K562 (cell line): ENCODE results near the gene ZNF239. TPM values are rescaled to one million over a fixed set of nuclear protein-coding genes. Genes with fewer than 3 reads are reported as not detected.
A peak's percentile ranks its signal among the peaks of the same experiment; 100 is the strongest.

Experiments used
- ATAC-seq: fragments of 200-7000 bp; cut with Tn5 transposase; 3 replicates; pipeline ENCODE4 v1.9.1; 2020; ENCODE audit warnings: moderate library complexity
- BruUV-seq: library from RNA; stranded (reverse); fragments of 400-500 nt; replicated peaks from 2 replicates; lab custom pipeline; 2021; lab: Mats Ljungman, UMichigan
- CTCF ChIA-PET: fragments of 300-600 bp; formaldehyde crosslinking; extraction: SDS; loops from one replicate; lab custom pipeline; 2021; ENCODE audit warnings: low intra/inter-chr PET ratio; lab: Yijun Ruan, JAX
- POLR2A ChIA-PET: fragments of 300-600, 350-650 bp; sonication (Branson Sonifier 250); formaldehyde crosslinking; extraction: SDS; loops from one replicate; lab custom pipeline; 2021; ENCODE audit warnings: antibody characterized with exemption, inconsistent platforms; lab: Yijun Ruan, JAX
- DNase-seq, 4 experiments: peaks; one replicate each; pipeline versions ENCODE4 v3.0.0 to v3.0.0-alpha.2; 2011 to 2018; ENCODE audit warnings: low spot score in 3 of 4, mixed read lengths in 3 of 4; ENCODE audit errors: extremely low read depth in 1 of 4
- FAIRE-seq: peaks from 2 replicates; lab custom pipeline; 2011; peaks lifted over from hg19 to GRCh38; lab: Jason Lieb, UNC
- H2AFZ ChIP-seq: 2 replicates; pipeline ENCODE4 v1.6.0; 2011; ENCODE audit warnings: low read depth, low read length, control low read depth, inconsistent platforms
- H3K27ac ChIP-seq: fragments of 200-600 bp; 3 replicates; pipeline ENCODE4 v1.8.0; 2011; ENCODE audit warnings: low read depth, mild to moderate bottlenecking, control low read depth, inconsistent platforms, low read length, moderate library complexity, mixed read lengths; ENCODE audit errors: extremely low read depth
- H3K27me3 ChIP-seq, 2 experiments: fragments of 300-600 bp in 1 of 2; 2 replicates in 1 of 2; 3 replicates in 1 of 2; pipeline versions ENCODE4 v1.6.0 to v1.8.0; 2011; ENCODE audit warnings: inconsistent platforms in 2 of 2, low read length in 2 of 2, mild to moderate bottlenecking in 1 of 2, mixed read lengths in 1 of 2, moderate library complexity in 1 of 2; ENCODE audit not compliant: control insufficient read depth in 2 of 2, insufficient read depth in 2 of 2
- H3K36me3 ChIP-seq: fragments of 300-600 bp; 3 replicates; pipeline ENCODE4 v1.8.0; 2011; ENCODE audit warnings: mild to moderate bottlenecking, low read length, inconsistent platforms; ENCODE audit not compliant: control insufficient read depth, insufficient read depth
- H3K4me1 ChIP-seq, 2 experiments: fragments of 200-600 bp in 1 of 2; replicated peaks in 1 of 2; 2 replicates in 1 of 2; 3 replicates in 1 of 2; pipeline versions ENCODE4 v1.5.1 to v1.8.0; 2011; ENCODE audit warnings: inconsistent platforms in 2 of 2, low read length in 2 of 2, mild to moderate bottlenecking in 1 of 2, mixed read lengths in 1 of 2, moderate library complexity in 1 of 2; ENCODE audit not compliant: control insufficient read depth in 2 of 2, insufficient read depth in 2 of 2
- H3K4me2 ChIP-seq: 2 replicates; pipeline ENCODE4 v1.6.1; 2011; ENCODE audit warnings: low read length, control low read depth, inconsistent platforms, mixed read lengths; ENCODE audit not compliant: insufficient read depth
- H3K4me3 ChIP-seq: fragments of 200-600 bp; sonication (generic), shearing (Covaris generic); 2 replicates; pipeline ENCODE4 v1.5.1; 2016; ENCODE audit warnings: control low read depth, inconsistent platforms
- H3K79me2 ChIP-seq: fragments of 200-600 bp; 3 replicates; pipeline ENCODE4 v1.8.0; 2011; ENCODE audit warnings: low read length, inconsistent platforms; ENCODE audit not compliant: control insufficient read depth, insufficient read depth
- H3K9ac ChIP-seq, 2 experiments: 2 replicates each; pipeline versions ENCODE4 v1.6.0 to v1.6.1; 2011; ENCODE audit warnings: low read depth in 2 of 2, low read length in 2 of 2, control low read depth in 1 of 2, inconsistent platforms in 1 of 2, mild to moderate bottlenecking in 1 of 2, mixed read lengths in 1 of 2; ENCODE audit not compliant: insufficient read depth in 1 of 2
- H3K9me1 ChIP-seq: one replicate; pipeline ENCODE4 v1.6.0; 2011; ENCODE audit warnings: inconsistent platforms, mild to moderate bottlenecking, low read length, moderate library complexity; ENCODE audit not compliant: control insufficient read depth, insufficient read depth
- H3K9me3 ChIP-seq: replicated peaks from 2 replicates; pipeline ENCODE4 v1.5.1; 2011; ENCODE audit warnings: low read depth, low read length, inconsistent platforms; ENCODE audit not compliant: control insufficient read depth, insufficient read depth
- H4K20me1 ChIP-seq: replicated peaks from 2 replicates; pipeline ENCODE4 v1.6.1; 2011; ENCODE audit warnings: low read length, inconsistent platforms, mixed read lengths; ENCODE audit not compliant: control insufficient read depth, insufficient read depth
- CBX3 ChIP-seq, 2 experiments: IDR thresholded peaks; 1 replicate in 1 of 2; 2 replicates in 1 of 2; pipeline ENCODE4 v1.6.1; 2012; ENCODE audit warnings: inconsistent platforms in 2 of 2, low read length in 2 of 2, borderline replicate concordance in 1 of 2, control low read depth in 1 of 2
- CTBP1 ChIP-seq: fragments of 450-650 bp; IDR thresholded peaks from 2 replicates; pipeline ENCODE4 v1.6.1; 2016; ENCODE audit warnings: borderline replicate concordance
- CXXC5 ChIP-seq: fragments of 250-450 bp; sonication (Bioruptor Pico); IDR thresholded peaks from 2 replicates; pipeline ENCODE4 v1.8.0; 2022; ENCODE audit warnings: inconsistent platforms, mild to moderate bottlenecking, moderate library complexity
- HNRNPLL ChIP-seq: fragments of 200-400 bp; formaldehyde crosslinking; IDR thresholded peaks from 2 replicates; pipeline ENCODE4 v1.6.1; 2017; ENCODE audit warnings: low read length, low read depth, mild to moderate bottlenecking; ENCODE audit not compliant: poor library complexity, severe bottlenecking
- MAFF ChIP-seq: IDR thresholded peaks from 2 replicates; pipeline ENCODE4 v1.6.1; 2012; ENCODE audit warnings: low read length, improper control_type of control experiment
- NEUROD1 ChIP-seq: fragments of 150-350 bp; IDR thresholded peaks from 2 replicates; pipeline ENCODE4 v1.6.1; 2014; ENCODE audit warnings: borderline replicate concordance, low read length, low read depth; ENCODE audit not compliant: partially characterized antibody
- NR2C1 ChIP-seq, 2 experiments: fragments of 450-650 bp; IDR thresholded peaks; 2 replicates each; pipeline ENCODE4 v1.6.1; 2017; ENCODE audit warnings: mild to moderate bottlenecking in 2 of 2, antibody characterized with exemption in 1 of 2, inconsistent platforms in 1 of 2, missing compliant biosample characterization in 1 of 2, missing genetic modification characterization in 1 of 2
- STAT6 ChIP-seq: sonication (generic); formaldehyde crosslinking; IDR thresholded peaks from 2 replicates; pipeline ENCODE4 v1.8.1; 2023; ENCODE audit warnings: mild to moderate bottlenecking, missing genetic modification reagents
- TEAD4 ChIP-seq, 2 experiments: sonication (generic) in 1 of 2; formaldehyde crosslinking in 1 of 2; IDR thresholded peaks; 2 replicates each; pipeline versions ENCODE4 v1.6.1 to v1.8.0; 2012 to 2022; ENCODE audit warnings: borderline replicate concordance in 1 of 2, inconsistent platforms in 1 of 2, low read length in 1 of 2, mild to moderate bottlenecking in 1 of 2, missing genetic modification reagents in 1 of 2
- XRCC3 ChIP-seq: fragments of 450-650 bp; IDR thresholded peaks from 2 replicates; pipeline ENCODE4 v1.6.1; 2017; ENCODE audit warnings: mild to moderate bottlenecking, moderate library complexity
- ZNF184 ChIP-seq: sonication (generic); formaldehyde crosslinking; IDR thresholded peaks from 2 replicates; pipeline ENCODE4 v1.5.0; 2020; ENCODE audit warnings: missing genetic modification reagents
- ZNF263 ChIP-seq: sonication (generic); formaldehyde crosslinking; IDR thresholded peaks from 2 replicates; pipeline ENCODE4 v1.8.0; 2022; ENCODE audit warnings: mild to moderate bottlenecking, missing genetic modification reagents, borderline replicate concordance
- ZNF274 ChIP-seq: IDR thresholded peaks from 2 replicates; pipeline ENCODE4 v1.6.1; 2011; ENCODE audit warnings: low read depth, mild to moderate bottlenecking, low read length, moderate library complexity, borderline replicate concordance
- ZNF507 ChIP-seq: conservative IDR thresholded peaks from 2 replicates; pipeline ENCODE4 v1.6.1; 2017; ENCODE audit warnings: missing genetic modification characterization, missing compliant biosample characterization
- ZNF512 ChIP-seq: IDR thresholded peaks from 2 replicates; pipeline ENCODE4 v1.6.1; 2016; ENCODE audit warnings: missing genetic modification characterization, missing compliant biosample characterization
- WGBS: fragments of 100-300 bp; shearing (Covaris generic); methylation state at CpG from one replicate; pipeline ENCODE4 v1.1.6; 2016; ENCODE audit warnings: low coverage, mixed read lengths; ENCODE audit not compliant: insufficient coverage; ENCODE audit errors: missing lambda C conversion rate; 5-methylcytosine and 5-hydroxymethylcytosine counted together
- in situ Hi-C: fragments of 300-500 bp; cut with MboI; formaldehyde crosslinking; loops from 4 replicates; pipeline ENCODE4 v1.15.0; 2018; ENCODE audit warnings: inconsistent platforms, mixed read lengths
- intact Hi-C: fragments of 100-400 bp; cut with micrococcal nuclease; formaldehyde crosslinking; loops from 2 replicates; pipeline ENCODE4 v1.14.2; 2022
- polyA plus RNA-seq, 8 experiments: library from polyadenylated mRNA; depleted of rRNA in 4 of 8; stranded (reverse) in 5 of 8; unstranded in 3 of 8; fragments of >200 nt; fragmentation: Nextera tagmentation in 2 of 8; fragmentation: Illumina TruSeq in 1 of 8; extraction: Ambion mirVana in 2 of 8; extraction: Trizol in 1 of 8; gene quantifications; 2 replicates each; pipeline versions ENCODE4 v1.2.1 to v1.2.3, GENCODE V29; 2011 to 2014; ENCODE audit warnings: inconsistent platforms in 1 of 8, missing spikeins in 1 of 8
- total RNA-seq, 7 experiments: library from RNA; depleted of rRNA in 6 of 7; stranded (reverse); fragments of >200 nt in 6 of 7; fragmentation: Illumina TruSeq in 2 of 7; extraction: Trizol in 2 of 7; gene quantifications; 2 replicates each; pipeline versions ENCODE4 v1.2.1 to v1.2.3, GENCODE V29; 2011 to 2021; ENCODE audit warnings: low replicate concordance in 1 of 7
- TF ChIP-seq, protein P1 (sequence below): IDR thresholded peaks from 2 replicates; pipeline ENCODE4 v1.6.1; 2014; ENCODE audit warnings: antibody characterized with exemption

The ZNF239 gene
- total and polyA plus RNA-seq, 9 of the 15 experiments (the other 6 are each of a cell fraction or from before 2014, with no cell fraction given), result 13.7 to 26.7 (median 23.4) TPM

GRCh38 chr10:43616697-43617370, 42.4 kb upstream of the ZNF239 start:
- Histone ChIP-seq H3K4me2 (no peak overlapping the region), H3K9ac (no peak overlapping the region), H4K20me1 (no peaks in the 10 kb centered on the region), H3K9me3 (peaks cover 27% of the 10 kb centered on the region), H3K4me3 (no peak overlapping the region), H3K27ac (no peak overlapping the region), H3K9me1 (no peaks in the 10 kb centered on the region), H3K36me3 (peaks cover 49% of the 10 kb centered on the region), H3K79me2 (no peaks in the 10 kb centered on the region; the same call in 2 of the 3 replicates), H3K4me1 (no peaks in the 10 kb centered on the region), H3K27me3 (no peaks in the 10 kb centered on the region), H2AFZ (no peak overlapping the region)
- BruUV-seq, result TSS peak; percentile 24
- in situ Hi-C loops, result no loop called here
- WGBS, result 94% methylated on average over 6 of the region's 6 CpGs
- FAIRE-seq (no peak), ATAC-seq (no peak), DNase-seq (no peak)
- CTCF ChIA-PET, result no interaction called here
- POLR2A ChIA-PET, result no interaction called here
- intact Hi-C loops, result no loop called here
- 0 out of 2 replicates have a peak, but pooled peaks have one; percentile 3 for TF ChIP-seq XRCC3
- TF ChIP-seq NR2C1 (IDR thresholded peaks at IDR 0.05), result no peak
- no peak for TF ChIP-seq NR2C1 (tag; IDR thresholded peaks at IDR 0.05)
- no peak for TF ChIP-seq ZNF512
- TF ChIP-seq CTBP1, result no peak
- peak in 1 of 2 experiments; percentile 61; a peak in 1 of 3 replicates for TF ChIP-seq CBX3 (IDR thresholded peaks at IDR 0.05; ENCODE audit: borderline replicate concordance in 1 of 2, low read length in 2 of 2)
- TF ChIP-seq ZNF507, result no peak
- TF ChIP-seq TEAD4 (IDR thresholded peaks at IDR 0.05; ENCODE audit: low read length), result peak; percentile 7; the same call in 1 of the 2 replicates
- no peak for TF ChIP-seq TEAD4 (CRISPR knock-in tag; IDR thresholded peaks at IDR 0.05; ENCODE audit: borderline replicate concordance)
- TF ChIP-seq STAT6 (CRISPR knock-in tag), result no peak
- no peak for TF ChIP-seq ZNF263 (CRISPR knock-in tag)
- no peak for TF ChIP-seq HNRNPLL
- TF ChIP-seq, protein P1, sequence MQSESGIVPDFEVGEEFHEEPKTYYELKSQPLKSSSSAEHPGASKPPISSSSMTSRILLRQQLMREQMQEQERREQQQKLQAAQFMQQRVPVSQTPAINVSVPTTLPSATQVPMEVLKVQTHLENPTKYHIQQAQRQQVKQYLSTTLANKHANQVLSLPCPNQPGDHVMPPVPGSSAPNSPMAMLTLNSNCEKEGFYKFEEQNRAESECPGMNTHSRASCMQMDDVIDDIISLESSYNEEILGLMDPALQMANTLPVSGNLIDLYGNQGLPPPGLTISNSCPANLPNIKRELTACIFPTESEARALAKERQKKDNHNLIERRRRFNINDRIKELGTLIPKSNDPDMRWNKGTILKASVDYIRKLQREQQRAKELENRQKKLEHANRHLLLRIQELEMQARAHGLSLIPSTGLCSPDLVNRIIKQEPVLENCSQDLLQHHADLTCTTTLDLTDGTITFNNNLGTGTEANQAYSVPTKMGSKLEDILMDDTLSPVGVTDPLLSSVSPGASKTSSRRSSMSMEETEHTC, result no peak
- TF ChIP-seq ZNF184 (CRISPR knock-in tag), result no peak
- TF ChIP-seq CXXC5, result no peak
- TF ChIP-seq ZNF274, result peak; percentile 95
- TF ChIP-seq NEUROD1, result no peak
- TF ChIP-seq MAFF, result no peak
